GM18870 (cell line): ENCODE measurements around the gene FGF12.
"Not testable (repeated sequence)": the region's sequence is repeated elsewhere in the genome, so short reads cannot be mapped to it uniquely, and the experiment has no call there.

Experiments
- ATAC-seq: cut with Tn5 transposase; IDR thresholded peaks from one replicate; pipeline ENCODE4 v1.9.1; 2021; ENCODE audit warnings: moderate library complexity; ENCODE audit not compliant: unreplicated experiment

FGF12 gene

GRCh38 chr3:192727032-192727847 lies at the start of gene FGF12:
Gene FGF12, minus strand, starts transcription at chr3:192727541.
- no peak for ATAC-seq

GRCh38 chr3:192774341-192774740 lies 47.0 kb upstream of the FGF12 start:
- not testable (repeated sequence) for ATAC-seq

- no peak for ATAC-seq
Measured at GRCh38 chr3:192772240-192772894, 45.0 kb upstream of the FGF12 start.

- no peak for ATAC-seq
Measured at GRCh38 chr3:192758654-192759053, 31.3 kb upstream of the FGF12 start.

- ATAC-seq, result no peak
Measured at GRCh38 chr3:192751148-192751547, 23.8 kb upstream of the FGF12 start.

- ATAC-seq, result no peak
Measured at GRCh38 chr3:192750201-192750600, 22.9 kb upstream of the FGF12 start.

GRCh38 chr3:192747746-192748145 lies 20.4 kb upstream of the FGF12 start:
- no peak for ATAC-seq

- no peak for ATAC-seq
Measured at GRCh38 chr3:192747145-192747544, 19.8 kb upstream of the FGF12 start.

- ATAC-seq, result no peak
Measured at GRCh38 chr3:192745150-192745549, 17.8 kb upstream of the FGF12 start.

- not testable (repeated sequence) for ATAC-seq
Measured at GRCh38 chr3:192744604-192745003, 17.3 kb upstream of the FGF12 start.

GRCh38 chr3:192737506-192737905 lies 10.2 kb upstream of the FGF12 start:
- no peak for ATAC-seq

- ATAC-seq, result no peak
Measured at GRCh38 chr3:192731233-192731632, 3.9 kb upstream of the FGF12 start.

- ATAC-seq, result no peak
Measured at GRCh38 chr3:192726385-192726784, 956 bp downstream of the FGF12 start.

GRCh38 chr3:192719964-192720363 lies 7.4 kb downstream of the FGF12 start:
- no peak for ATAC-seq

GRCh38 chr3:192718156-192718555 lies 9.2 kb downstream of the FGF12 start:
- no peak for ATAC-seq

GRCh38 chr3:192715126-192715525 lies 12.2 kb downstream of the FGF12 start:
- no peak for ATAC-seq

GRCh38 chr3:192711126-192711525 lies 16.2 kb downstream of the FGF12 start:
- not testable (repeated sequence) for ATAC-seq

- ATAC-seq, result no peak
Measured at GRCh38 chr3:192710366-192710765, 17.0 kb downstream of the FGF12 start.

GRCh38 chr3:192706272-192706671 lies 21.1 kb downstream of the FGF12 start:
- ATAC-seq, result no peak

- no peak for ATAC-seq
Measured at GRCh38 chr3:192700885-192701284, 26.5 kb downstream of the FGF12 start.

- no peak for ATAC-seq
Measured at GRCh38 chr3:192696943-192697587, 30.3 kb downstream of the FGF12 start.
